IMR-90 (cell line): ENCODE measurements around the gene DOCK9.

Experiments
- CEBPB ChIP-seq: IDR thresholded peaks from 2 replicates; pipeline ENCODE4 v1.6.1; 2012; ENCODE audit warnings: low read depth, low read length, improper control_type of control experiment
- MAFK ChIP-seq: IDR thresholded peaks from 2 replicates; pipeline ENCODE4 v1.6.1; 2012; ENCODE audit warnings: low read depth, low read length, improper control_type of control experiment
- MAZ ChIP-seq: IDR thresholded peaks from 2 replicates; pipeline ENCODE4 v1.6.1; 2012; ENCODE audit warnings: low read depth, mild to moderate bottlenecking, low read length, improper control_type of control experiment, moderate library complexity, borderline replicate concordance
- MXI1 ChIP-seq: IDR thresholded peaks from 2 replicates; pipeline ENCODE4 v1.6.1; 2012; ENCODE audit warnings: low read depth, mild to moderate bottlenecking, low read length, moderate library complexity, borderline replicate concordance
- POLR2A ChIP-seq: IDR thresholded peaks from 2 replicates; pipeline ENCODE4 v1.6.1; 2012; ENCODE audit warnings: mild to moderate bottlenecking, low read depth, low read length
- RFX5 ChIP-seq: IDR thresholded peaks from 2 replicates; pipeline ENCODE4 v1.8.0; 2012; ENCODE audit warnings: low read depth, mild to moderate bottlenecking, low read length, moderate library complexity
- SMC3 ChIP-seq: fragments of 150-350 bp; IDR thresholded peaks from 2 replicates; pipeline ENCODE4 v1.6.1; 2016; ENCODE audit warnings: low read depth, mild to moderate bottlenecking, antibody characterized with exemption, low read length, moderate library complexity
- TF ChIP-seq, protein P1 (sequence below): fragments of 150-350 bp; IDR thresholded peaks from 2 replicates; pipeline ENCODE4 v1.6.1; 2017; ENCODE audit warnings: mild to moderate bottlenecking, antibody characterized with exemption, low read length, low read depth
- TF ChIP-seq, protein P2 (sequence below): conservative IDR thresholded peaks from 2 replicates; pipeline ENCODE4 v1.5.1; 2012; ENCODE audit warnings: mild to moderate bottlenecking, low read depth, low read length, improper control_type of control experiment

- TF ChIP-seq MXI1 (no peak), MAFK (no peak), RFX5 (no peak), POLR2A (no peak), MAZ (no peak), SMC3 (no peak), CEBPB (no peak)
- TF ChIP-seq, protein P1, sequence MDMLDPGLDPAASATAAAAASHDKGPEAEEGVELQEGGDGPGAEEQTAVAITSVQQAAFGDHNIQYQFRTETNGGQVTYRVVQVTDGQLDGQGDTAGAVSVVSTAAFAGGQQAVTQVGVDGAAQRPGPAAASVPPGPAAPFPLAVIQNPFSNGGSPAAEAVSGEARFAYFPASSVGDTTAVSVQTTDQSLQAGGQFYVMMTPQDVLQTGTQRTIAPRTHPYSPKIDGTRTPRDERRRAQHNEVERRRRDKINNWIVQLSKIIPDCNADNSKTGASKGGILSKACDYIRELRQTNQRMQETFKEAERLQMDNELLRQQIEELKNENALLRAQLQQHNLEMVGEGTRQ = no peak
- TF ChIP-seq, protein P2, sequence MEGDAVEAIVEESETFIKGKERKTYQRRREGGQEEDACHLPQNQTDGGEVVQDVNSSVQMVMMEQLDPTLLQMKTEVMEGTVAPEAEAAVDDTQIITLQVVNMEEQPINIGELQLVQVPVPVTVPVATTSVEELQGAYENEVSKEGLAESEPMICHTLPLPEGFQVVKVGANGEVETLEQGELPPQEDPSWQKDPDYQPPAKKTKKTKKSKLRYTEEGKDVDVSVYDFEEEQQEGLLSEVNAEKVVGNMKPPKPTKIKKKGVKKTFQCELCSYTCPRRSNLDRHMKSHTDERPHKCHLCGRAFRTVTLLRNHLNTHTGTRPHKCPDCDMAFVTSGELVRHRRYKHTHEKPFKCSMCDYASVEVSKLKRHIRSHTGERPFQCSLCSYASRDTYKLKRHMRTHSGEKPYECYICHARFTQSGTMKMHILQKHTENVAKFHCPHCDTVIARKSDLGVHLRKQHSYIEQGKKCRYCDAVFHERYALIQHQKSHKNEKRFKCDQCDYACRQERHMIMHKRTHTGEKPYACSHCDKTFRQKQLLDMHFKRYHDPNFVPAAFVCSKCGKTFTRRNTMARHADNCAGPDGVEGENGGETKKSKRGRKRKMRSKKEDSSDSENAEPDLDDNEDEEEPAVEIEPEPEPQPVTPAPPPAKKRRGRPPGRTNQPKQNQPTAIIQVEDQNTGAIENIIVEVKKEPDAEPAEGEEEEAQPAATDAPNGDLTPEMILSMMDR = no peak
Observed at GRCh38 chr13:98997738-98998641, 20.1 kb upstream of the DOCK9 start.
